Mesendoderm (in vitro differentiated cells): Measurements from ENCODE around the gene LMX1A.
A peak's percentile ranks its signal among the peaks of the same experiment; 100 is the strongest.

Source experiments
- DNase-seq: peaks from one replicate; pipeline ENCODE4 v3.0.0; 2013
- H2AK5ac ChIP-seq: 2 replicates; pipeline ENCODE4 v1.6.1; 2013; ENCODE audit warnings: low read length, inconsistent platforms
- H2BK120ac ChIP-seq: 2 replicates; pipeline ENCODE4 v1.6.1; 2013; ENCODE audit warnings: low read depth, mild to moderate bottlenecking, low read length, moderate library complexity, mixed read lengths
- H2BK15ac ChIP-seq: replicated peaks from 2 replicates; pipeline ENCODE4 v1.6.1; 2013; ENCODE audit warnings: low read depth, mild to moderate bottlenecking, moderate library complexity
- H2BK5ac ChIP-seq: 2 replicates; pipeline ENCODE4 v1.6.1; 2013; ENCODE audit warnings: low read length, inconsistent platforms
- H3K18ac ChIP-seq: 2 replicates; pipeline ENCODE4 v1.6.1; 2013; ENCODE audit warnings: mild to moderate bottlenecking, low read length, mixed read lengths
- H3K23ac ChIP-seq: one replicate; pipeline ENCODE4 v1.6.1; 2013; ENCODE audit warnings: low read length
- H3K27ac ChIP-seq: 2 replicates; pipeline ENCODE4 v1.5.1; 2013; ENCODE audit warnings: low read depth, mild to moderate bottlenecking, inconsistent platforms, low read length, moderate library complexity
- H3K27me3 ChIP-seq: 2 replicates; pipeline ENCODE4 v1.6.1; 2013; ENCODE audit warnings: low read length, control low read depth, mild to moderate bottlenecking, inconsistent platforms; ENCODE audit not compliant: insufficient read depth, poor library complexity
- H3K36me3 ChIP-seq: 2 replicates; pipeline ENCODE4 v1.6.1; 2013; ENCODE audit warnings: low read length, inconsistent platforms; ENCODE audit not compliant: control insufficient read depth, insufficient read depth
- H3K4ac ChIP-seq: one replicate; pipeline ENCODE4 v1.6.1; 2013; ENCODE audit warnings: low read depth, mild to moderate bottlenecking, low read length, moderate library complexity
- H3K4me1 ChIP-seq: 2 replicates; pipeline ENCODE4 v1.6.1; 2013; ENCODE audit warnings: low read depth, low read length, inconsistent platforms; ENCODE audit not compliant: control insufficient read depth
- H3K4me2 ChIP-seq: 2 replicates; pipeline ENCODE4 v1.6.1; 2013; ENCODE audit warnings: low read length
- H3K4me3 ChIP-seq: 2 replicates; pipeline ENCODE4 v1.5.1; 2013; ENCODE audit warnings: mild to moderate bottlenecking, low read length
- H3K56ac ChIP-seq: one replicate; pipeline ENCODE4 v1.6.1; 2013; ENCODE audit warnings: low read length
- H3K79me1 ChIP-seq: 2 replicates; pipeline ENCODE4 v1.6.1; 2013; ENCODE audit warnings: low read length, inconsistent platforms
- H3K79me2 ChIP-seq: 2 replicates; pipeline ENCODE4 v1.6.1; 2013; ENCODE audit warnings: mild to moderate bottlenecking, low read length; ENCODE audit not compliant: control insufficient read depth, insufficient read depth
- H3K9ac ChIP-seq: 2 replicates; pipeline ENCODE4 v1.6.1; 2013; ENCODE audit warnings: low read length, inconsistent platforms
- H4K5ac ChIP-seq: one replicate; pipeline ENCODE4 v1.6.1; 2013; ENCODE audit warnings: low read length
- H4K8ac ChIP-seq: one replicate; pipeline ENCODE4 v1.6.1; 2013; ENCODE audit warnings: low read depth, mild to moderate bottlenecking, control low read depth, low read length, moderate library complexity
- WGBS: extraction: QIAGEN DNeasy Blood & Tissue Kit; methylation state at CpG from one replicate; pipeline ENCODE4 v1.1.7; 2013; ENCODE audit warnings: low lambda C conversion rate, missing lambda C conversion rate; ENCODE audit not compliant: insufficient coverage; ENCODE audit errors: extremely low coverage; 5-methylcytosine and 5-hydroxymethylcytosine counted together

Gene LMX1A

DNA sequence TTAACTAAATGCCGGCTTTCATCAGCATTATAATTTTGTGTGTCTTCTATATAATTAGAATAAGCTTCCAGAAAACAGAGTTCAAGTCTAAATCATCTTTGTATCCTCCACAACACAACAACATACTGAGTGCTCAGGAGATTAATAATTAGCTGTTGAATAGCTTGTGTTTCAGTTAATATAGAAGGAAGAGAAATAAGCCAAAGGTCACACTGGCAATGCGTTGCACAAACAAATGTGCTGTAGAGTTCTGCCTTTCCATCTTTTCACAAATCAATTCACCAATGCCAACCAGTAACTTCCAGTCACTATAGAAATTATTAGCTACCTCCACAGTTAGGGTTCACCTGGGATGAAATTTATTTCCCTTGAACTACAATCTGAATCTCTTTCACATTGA is 132.0 kb downstream of the LMX1A start:
- Histone ChIP-seq H3K9ac (no peak overlapping the region), H4K5ac (no peak overlapping the region), H3K27ac (no peak overlapping the region), H2BK15ac (no peak overlapping the region), H4K8ac (no peak overlapping the region), H2BK120ac (no peak overlapping the region), H3K18ac (no peak overlapping the region), H3K4me2 (no peak overlapping the region), H3K56ac (no peak overlapping the region), H2BK5ac (no peak overlapping the region), H3K4ac (no peak overlapping the region), H3K23ac (no peak overlapping the region), H3K27me3 (no peaks in the 10 kb centered on the region), H3K36me3 (no peaks in the 10 kb centered on the region), H3K4me3 (no peak overlapping the region), H3K79me1 (no peaks in the 10 kb centered on the region), H3K79me2 (no peaks in the 10 kb centered on the region), H2AK5ac (no peak overlapping the region), H3K4me1 (peaks cover 3% of the 10 kb centered on the region)
- no CpG with 5 or more reads among the region's 2 CpGs for WGBS
- no peak for DNase-seq

DNA sequence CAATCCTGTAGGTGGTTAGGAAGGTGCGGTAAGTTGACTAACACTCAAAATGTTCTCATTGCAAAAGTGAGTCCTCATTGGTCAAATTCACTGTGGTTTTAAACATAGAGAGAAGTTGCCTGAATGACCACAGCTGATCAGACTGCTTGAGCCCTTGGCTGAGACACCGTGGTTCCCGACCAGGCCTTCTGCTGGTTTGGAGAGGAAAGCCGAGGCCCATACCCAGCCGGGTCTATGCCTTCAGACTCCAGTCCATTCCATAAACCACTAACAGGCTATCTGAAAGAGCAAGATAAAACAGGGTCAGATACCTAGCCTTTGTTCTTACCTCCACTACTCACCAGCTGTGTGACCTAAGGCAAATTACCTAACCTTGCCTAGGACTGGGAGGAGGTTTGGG is 133.9 kb downstream of the LMX1A start:
- H3K9ac ChIP-seq: no peak overlapping the region
- H3K4me2 ChIP-seq: no peak overlapping the region
- no peaks in the 10 kb centered on the region for H3K36me3 ChIP-seq
- no peaks in the 10 kb centered on the region for H3K79me2 ChIP-seq
- no peaks in the 10 kb centered on the region for H3K27me3 ChIP-seq
- no peak overlapping the region for H3K27ac ChIP-seq
- no peak overlapping the region for H3K4me3 ChIP-seq
- peaks cover 3% of the 10 kb centered on the region for H3K4me1 ChIP-seq
- no peak overlapping the region for H3K18ac ChIP-seq
- H3K23ac ChIP-seq: no peak overlapping the region
- no CpG with 5 or more reads among the region's 5 CpGs for WGBS
- DNase-seq: peak; percentile 40
- H3K79me1 ChIP-seq: no peaks in the 10 kb centered on the region
- no peak overlapping the region for H4K5ac ChIP-seq
- H2AK5ac ChIP-seq: no peak overlapping the region
- H4K8ac ChIP-seq: no peak overlapping the region
- no peak overlapping the region for H2BK5ac ChIP-seq
- no peak overlapping the region for H3K56ac ChIP-seq
- no peak overlapping the region for H2BK15ac ChIP-seq
- H3K4ac ChIP-seq: no peak overlapping the region
- H2BK120ac ChIP-seq: no peak overlapping the region

DNA sequence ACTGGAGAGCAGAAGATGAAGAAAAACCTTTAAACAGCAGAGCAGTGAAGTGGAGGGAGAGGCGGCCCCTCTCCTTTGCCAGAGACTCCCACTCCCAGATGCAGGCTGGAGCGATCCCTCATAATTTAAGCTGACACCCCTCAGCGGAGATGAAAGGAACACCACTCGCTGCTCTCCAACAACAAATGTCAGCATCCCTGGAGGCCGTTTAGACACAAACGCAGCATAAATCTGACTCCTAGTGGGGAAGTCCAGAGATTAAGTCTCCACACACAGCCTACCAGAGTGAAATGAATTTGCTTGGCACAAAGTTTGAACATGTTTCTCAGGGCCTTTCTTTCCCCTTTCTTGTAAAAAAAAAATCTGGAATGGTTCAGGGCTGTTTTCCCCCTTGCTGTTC is 137.8 kb downstream of the LMX1A start:
- no peak overlapping the region for H2BK120ac ChIP-seq
- no peak overlapping the region for H3K18ac ChIP-seq
- peaks cover 3% of the 10 kb centered on the region for H3K4me1 ChIP-seq
- H3K4me2 ChIP-seq: no peak overlapping the region
- H2AK5ac ChIP-seq: no peak overlapping the region
- H4K5ac ChIP-seq: no peak overlapping the region
- no peak overlapping the region for H3K4ac ChIP-seq
- no peak overlapping the region for H3K4me3 ChIP-seq
- H3K56ac ChIP-seq: no peak overlapping the region
- H2BK15ac ChIP-seq: no peak overlapping the region
- WGBS: no CpG with 5 or more reads among the region's 6 CpGs
- H3K23ac ChIP-seq: no peak overlapping the region
- H3K79me1 ChIP-seq: no peaks in the 10 kb centered on the region
- H3K27me3 ChIP-seq: no peaks in the 10 kb centered on the region
- H3K9ac ChIP-seq: no peak overlapping the region
- H2BK5ac ChIP-seq: no peak overlapping the region
- DNase-seq: no peak
- H3K27ac ChIP-seq: no peak overlapping the region
- no peaks in the 10 kb centered on the region for H3K79me2 ChIP-seq
- H4K8ac ChIP-seq: no peak overlapping the region
- H3K36me3 ChIP-seq: no peaks in the 10 kb centered on the region

DNA sequence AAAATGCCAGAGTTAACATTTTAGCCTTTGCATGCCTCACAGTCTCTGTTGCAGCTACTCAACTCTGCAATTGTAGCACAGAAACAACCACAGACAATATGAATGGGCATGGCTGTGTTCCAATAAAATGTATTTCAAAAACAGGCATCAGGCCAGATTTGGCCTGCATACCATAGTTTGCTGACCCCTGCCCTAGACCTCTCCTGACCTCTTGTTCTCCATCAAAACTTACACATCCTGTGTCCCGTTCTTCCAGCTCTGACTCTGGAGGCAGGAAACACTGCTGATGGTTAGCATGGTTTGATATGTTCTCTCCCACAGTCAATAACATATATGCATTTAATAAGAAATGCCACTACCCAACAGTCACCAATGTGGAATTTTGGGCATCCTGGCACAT is 138.6 kb downstream of the LMX1A start:
- DNase-seq: no peak
- no peak overlapping the region for H3K23ac ChIP-seq
- H3K4me2 ChIP-seq: no peak overlapping the region
- H3K4me1 ChIP-seq: peaks cover 3% of the 10 kb centered on the region
- no peak overlapping the region for H2BK5ac ChIP-seq
- no peak overlapping the region for H4K8ac ChIP-seq
- H2BK15ac ChIP-seq: no peak overlapping the region
- H3K27ac ChIP-seq: no peak overlapping the region
- no peaks in the 10 kb centered on the region for H3K79me1 ChIP-seq
- no CpG with 5 or more reads among the region's 1 CpG for WGBS
- H3K4me3 ChIP-seq: no peak overlapping the region
- H3K36me3 ChIP-seq: no peaks in the 10 kb centered on the region
- no peak overlapping the region for H4K5ac ChIP-seq
- no peak overlapping the region for H3K18ac ChIP-seq
- no peak overlapping the region for H3K9ac ChIP-seq
- no peaks in the 10 kb centered on the region for H3K27me3 ChIP-seq
- no peak overlapping the region for H2AK5ac ChIP-seq
- no peak overlapping the region for H3K56ac ChIP-seq
- no peak overlapping the region for H2BK120ac ChIP-seq
- H3K79me2 ChIP-seq: no peaks in the 10 kb centered on the region
- H3K4ac ChIP-seq: no peak overlapping the region

DNA sequence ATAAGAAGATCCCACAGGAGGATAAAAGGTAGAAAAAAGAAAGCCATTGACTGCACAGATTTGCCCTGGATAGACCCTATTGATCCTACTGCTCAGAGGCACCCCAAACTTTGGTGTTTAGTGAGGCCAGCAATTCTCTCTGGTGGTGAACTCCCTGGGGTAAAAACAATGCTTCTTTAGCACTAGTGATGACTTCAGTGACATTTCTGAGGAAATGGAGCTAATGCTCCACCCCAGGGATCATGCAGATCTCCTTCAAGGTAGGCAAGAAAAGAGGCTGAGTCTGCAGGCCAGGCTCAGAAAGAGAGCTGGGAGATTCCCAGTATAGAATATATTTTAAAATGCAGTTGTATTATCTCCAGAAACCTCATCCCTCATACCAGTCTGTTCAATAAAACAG is 140.3 kb downstream of the LMX1A start:
- no peak overlapping the region for H3K9ac ChIP-seq
- no peaks in the 10 kb centered on the region for H3K79me1 ChIP-seq
- peak; percentile 56 for DNase-seq
- no peak overlapping the region for H3K56ac ChIP-seq
- H4K5ac ChIP-seq: no peak overlapping the region
- no peak overlapping the region for H2BK5ac ChIP-seq
- H3K18ac ChIP-seq: no peak overlapping the region
- H3K23ac ChIP-seq: no peak overlapping the region
- H3K79me2 ChIP-seq: no peaks in the 10 kb centered on the region
- H3K36me3 ChIP-seq: no peaks in the 10 kb centered on the region
- no peak overlapping the region for H3K4me3 ChIP-seq
- no peak overlapping the region for H3K27ac ChIP-seq
- no peak overlapping the region for H2AK5ac ChIP-seq
- H4K8ac ChIP-seq: no peak overlapping the region
- peaks cover 3% of the 10 kb centered on the region for H3K4me1 ChIP-seq
- H3K4ac ChIP-seq: no peak overlapping the region
- H3K4me2 ChIP-seq: no peak overlapping the region
- no peaks in the 10 kb centered on the region for H3K27me3 ChIP-seq
- no peak overlapping the region for H2BK120ac ChIP-seq
- H2BK15ac ChIP-seq: no peak overlapping the region

DNA sequence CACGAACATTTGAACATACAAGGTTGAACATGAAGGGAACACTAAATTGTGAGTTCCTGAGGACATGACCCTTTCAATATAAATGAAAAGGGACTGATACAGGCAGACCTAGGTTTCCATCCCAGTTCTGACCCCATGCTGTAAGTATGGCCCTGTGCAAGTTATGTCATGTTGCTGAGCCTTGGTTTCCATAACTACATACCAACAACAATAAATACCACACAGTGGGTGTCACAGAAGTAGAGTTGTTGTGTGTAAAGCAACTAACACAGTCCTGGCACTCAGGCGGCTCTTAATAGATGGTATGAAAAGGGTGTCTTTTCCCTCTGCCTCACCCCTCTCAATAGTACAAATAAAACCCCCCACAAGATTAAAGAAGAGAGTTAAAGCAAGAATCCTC is 140.8 kb downstream of the LMX1A start:
- no peak overlapping the region for H3K9ac ChIP-seq
- no peak overlapping the region for H4K8ac ChIP-seq
- H3K56ac ChIP-seq: no peak overlapping the region
- no peak overlapping the region for H3K4me3 ChIP-seq
- H4K5ac ChIP-seq: no peak overlapping the region
- H3K4ac ChIP-seq: no peak overlapping the region
- no peak overlapping the region for H3K4me2 ChIP-seq
- no peak overlapping the region for H2BK120ac ChIP-seq
- H3K27me3 ChIP-seq: no peaks in the 10 kb centered on the region
- WGBS: no CpG with 5 or more reads among the region's 2 CpGs
- H3K79me2 ChIP-seq: no peaks in the 10 kb centered on the region
- peak; percentile 62 for DNase-seq
- no peak overlapping the region for H2BK5ac ChIP-seq
- H3K18ac ChIP-seq: no peak overlapping the region
- H3K36me3 ChIP-seq: no peaks in the 10 kb centered on the region
- no peak overlapping the region for H2AK5ac ChIP-seq
- H3K4me1 ChIP-seq: peaks cover 3% of the 10 kb centered on the region
- H3K23ac ChIP-seq: no peak overlapping the region
- H3K79me1 ChIP-seq: no peaks in the 10 kb centered on the region
- no peak overlapping the region for H2BK15ac ChIP-seq
- H3K27ac ChIP-seq: no peak overlapping the region
